Panc1 (cell line): ENCODE data around the gene CHTF18. TPM values are rescaled to one million over a fixed set of nuclear protein-coding genes. Genes with fewer than 3 reads are reported as not detected.

Source experiments
- ATAC-seq: fragments of 200-7000 bp; cut with Tn5 transposase; 2 replicates; pipeline ENCODE4 v1.9.1; 2020; ENCODE audit warnings: mild to moderate bottlenecking, moderate library complexity
- BruUV-seq: library from RNA; stranded (reverse); fragments of 400-500 nt; replicated peaks from 2 replicates; lab custom pipeline; 2021; lab: Mats Ljungman, UMichigan
- CTCF ChIA-PET: fragments of 300-600 bp; sonication (Branson Sonifier 250); formaldehyde crosslinking; loops from one replicate; lab custom pipeline; 2022; ENCODE audit warnings: antibody characterized with exemption; lab: Charles Lee
- POLR2A ChIA-PET: fragments of 300-600 bp; sonication (Branson Sonifier 250); formaldehyde crosslinking; loops from one replicate; lab custom pipeline; 2022; ENCODE audit warnings: antibody characterized with exemption; lab: Charles Lee
- DNase-seq: peaks from one replicate; pipeline ENCODE4 v3.0.0-alpha.2; 2010; ENCODE audit warnings: low read depth, low spot score
- H3K27ac ChIP-seq: 2 replicates; pipeline ENCODE4 v1.5.1; 2011; ENCODE audit warnings: mild to moderate bottlenecking, low read length, inconsistent platforms
- H3K27me3 ChIP-seq: fragments of 200-500 bp; sonication (Bioruptor generic); 2 replicates; pipeline ENCODE4 v1.6.0; 2014; ENCODE audit warnings: low read length, inconsistent platforms; ENCODE audit not compliant: control insufficient read depth, insufficient read depth
- H3K36me3 ChIP-seq: fragments of 200-500 bp; sonication (Bioruptor generic); 2 replicates; pipeline ENCODE4 v1.5.1; 2014; ENCODE audit warnings: inconsistent platforms, mild to moderate bottlenecking, low read length, moderate library complexity; ENCODE audit not compliant: control insufficient read depth, insufficient read depth
- H3K4me1 ChIP-seq: 2 replicates; pipeline ENCODE4 v1.5.1; 2011; ENCODE audit warnings: inconsistent platforms, mild to moderate bottlenecking, low read length, moderate library complexity; ENCODE audit not compliant: control insufficient read depth, insufficient read depth
- H3K4me3 ChIP-seq, 2 experiments: 2 replicates each; pipeline ENCODE4 v1.5.1; 2011 to 2012; ENCODE audit warnings: low read depth in 2 of 2, low read length in 2 of 2, mild to moderate bottlenecking in 2 of 2, inconsistent platforms in 1 of 2, moderate library complexity in 1 of 2
- H3K9me3 ChIP-seq: fragments of 200-500 bp; sonication (Bioruptor generic); 2 replicates; pipeline ENCODE4 v1.5.1; 2014; ENCODE audit warnings: low read depth, mild to moderate bottlenecking, inconsistent platforms, low read length, moderate library complexity; ENCODE audit not compliant: control insufficient read depth, insufficient read depth
- CTCF ChIP-seq: fragments of 450-650 bp; IDR thresholded peaks from 2 replicates; pipeline ENCODE4 v1.5.1; 2017; ENCODE audit warnings: mild to moderate bottlenecking
- POLR2AphosphoS5 ChIP-seq: IDR thresholded peaks from 2 replicates; pipeline ENCODE4 v1.6.1; 2012; ENCODE audit warnings: mild to moderate bottlenecking, low read depth, low read length, moderate library complexity
- REST ChIP-seq, 2 experiments: IDR thresholded peaks; 2 replicates each; pipeline ENCODE4 v1.6.1; 2011 to 2012; ENCODE audit warnings: low read depth in 2 of 2, control low read depth in 1 of 2, low read length in 1 of 2, mild to moderate bottlenecking in 1 of 2, moderate library complexity in 1 of 2; ENCODE audit not compliant: insufficient read depth in 1 of 2
- SIN3A ChIP-seq: IDR thresholded peaks from 2 replicates; pipeline ENCODE4 v1.6.1; 2012; ENCODE audit warnings: low read depth, mild to moderate bottlenecking, low read length, moderate library complexity, borderline replicate concordance; ENCODE audit not compliant: insufficient read depth
- TCF7L2 ChIP-seq: IDR thresholded peaks from 2 replicates; pipeline ENCODE4 v1.6.1; 2011; ENCODE audit warnings: mild to moderate bottlenecking, low read depth, low read length, inconsistent platforms
- in situ Hi-C: cut with HindIII; loops from 2 replicates; pipeline ENCODE4 v1.10.0; 2016; ENCODE audit warnings: low sequenced_read_pairs, low pct_unique_long_range_greater_than_20kb
- intact Hi-C: fragments of 100-400 bp; cut with micrococcal nuclease; formaldehyde crosslinking; loops from one replicate; pipeline ENCODE4 v1.10.0; 2022; ENCODE audit not compliant: unreplicated experiment
- total RNA-seq: library from RNA; stranded (reverse); gene quantifications from one replicate; pipeline ENCODE4 v1.2.1, GENCODE V29; 2021; ENCODE audit not compliant: unreplicated experiment

The CHTF18 gene
- total RNA-seq, 1 experiment from 2014 or later, result 118 TPM

- no peaks in the 10 kb centered on the region for H3K9me3 ChIP-seq
- H3K36me3 ChIP-seq, result no peaks in the 10 kb centered on the region
- no peak overlapping the region for H3K4me3 ChIP-seq
- no peak for DNase-seq
- BruUV-seq, result no TSS peak
- no peak overlapping the region for H3K27ac ChIP-seq
- CTCF ChIA-PET, result no interaction called here
- no peaks in the 10 kb centered on the region for H3K27me3 ChIP-seq
- intact Hi-C loops (no loop called here), in situ Hi-C loops (no loop called here)
- POLR2A ChIA-PET, result no interaction called here
- TF ChIP-seq POLR2AphosphoS5 (no peak), TCF7L2 (no peak), SIN3A (no peak), CTCF (no peak), REST (IDR thresholded peaks at IDR 0.05; ENCODE audit: insufficient read depth in 1 of 2, low read depth in 2 of 2, low read length in 1 of 2) (no peak)
- H3K4me1 ChIP-seq, result no peaks in the 10 kb centered on the region
- no peak for ATAC-seq
Observed at GRCh38 chr16:824601-825000, 36.2 kb downstream of the CHTF18 start.

GRCh38 chr16:825341-826061 is 37.1 kb downstream of the CHTF18 start:
- POLR2A ChIA-PET, result no interaction called here
- Histone ChIP-seq H3K4me3 (no peak overlapping the region), H3K27ac (no peak overlapping the region), H3K9me3 (no peaks in the 10 kb centered on the region), H3K27me3 (no peaks in the 10 kb centered on the region), H3K36me3 (no peaks in the 10 kb centered on the region), H3K4me1 (no peaks in the 10 kb centered on the region)
- no TSS peak for BruUV-seq
- CTCF ChIA-PET, result no interaction called here
- intact Hi-C loops (no loop called here), in situ Hi-C loops (no loop called here)
- ATAC-seq (no peak), DNase-seq (no peak)
- TF ChIP-seq REST (IDR thresholded peaks at IDR 0.05; ENCODE audit: insufficient read depth in 1 of 2, low read depth in 2 of 2, low read length in 1 of 2), result no peak
- TF ChIP-seq POLR2AphosphoS5, result no peak
- no peak for TF ChIP-seq TCF7L2
- TF ChIP-seq CTCF, result no peak
- no peak for TF ChIP-seq SIN3A
